ENCODE data around the gene DBNL.

DNA sequence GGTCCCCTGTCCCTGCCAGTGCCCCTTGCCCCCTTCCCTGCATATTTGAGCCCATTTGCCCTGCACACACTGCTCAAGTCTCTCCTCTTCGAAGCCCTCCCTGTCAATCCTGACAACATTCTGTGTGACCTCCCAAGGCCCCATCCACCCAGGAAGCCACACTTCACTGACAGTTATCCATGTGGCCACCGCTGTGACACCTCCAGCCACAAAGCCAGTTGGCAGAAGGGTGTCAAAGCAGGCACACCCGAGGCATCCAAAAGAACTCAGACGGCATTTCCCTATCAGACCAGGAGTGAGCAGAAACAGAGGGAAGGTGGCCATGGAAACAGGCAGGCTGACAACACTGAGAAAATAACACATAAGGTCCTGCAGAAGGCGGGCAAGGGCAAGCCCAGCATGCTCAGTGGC lies 33.2 kb downstream of the DBNL start:
- TF ChIP-seq, protein P1, sequence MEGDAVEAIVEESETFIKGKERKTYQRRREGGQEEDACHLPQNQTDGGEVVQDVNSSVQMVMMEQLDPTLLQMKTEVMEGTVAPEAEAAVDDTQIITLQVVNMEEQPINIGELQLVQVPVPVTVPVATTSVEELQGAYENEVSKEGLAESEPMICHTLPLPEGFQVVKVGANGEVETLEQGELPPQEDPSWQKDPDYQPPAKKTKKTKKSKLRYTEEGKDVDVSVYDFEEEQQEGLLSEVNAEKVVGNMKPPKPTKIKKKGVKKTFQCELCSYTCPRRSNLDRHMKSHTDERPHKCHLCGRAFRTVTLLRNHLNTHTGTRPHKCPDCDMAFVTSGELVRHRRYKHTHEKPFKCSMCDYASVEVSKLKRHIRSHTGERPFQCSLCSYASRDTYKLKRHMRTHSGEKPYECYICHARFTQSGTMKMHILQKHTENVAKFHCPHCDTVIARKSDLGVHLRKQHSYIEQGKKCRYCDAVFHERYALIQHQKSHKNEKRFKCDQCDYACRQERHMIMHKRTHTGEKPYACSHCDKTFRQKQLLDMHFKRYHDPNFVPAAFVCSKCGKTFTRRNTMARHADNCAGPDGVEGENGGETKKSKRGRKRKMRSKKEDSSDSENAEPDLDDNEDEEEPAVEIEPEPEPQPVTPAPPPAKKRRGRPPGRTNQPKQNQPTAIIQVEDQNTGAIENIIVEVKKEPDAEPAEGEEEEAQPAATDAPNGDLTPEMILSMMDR (CRISPR knock-in tag; IDR thresholded peaks at IDR 0.05) = no peak
- TF ChIP-seq, protein P2, sequence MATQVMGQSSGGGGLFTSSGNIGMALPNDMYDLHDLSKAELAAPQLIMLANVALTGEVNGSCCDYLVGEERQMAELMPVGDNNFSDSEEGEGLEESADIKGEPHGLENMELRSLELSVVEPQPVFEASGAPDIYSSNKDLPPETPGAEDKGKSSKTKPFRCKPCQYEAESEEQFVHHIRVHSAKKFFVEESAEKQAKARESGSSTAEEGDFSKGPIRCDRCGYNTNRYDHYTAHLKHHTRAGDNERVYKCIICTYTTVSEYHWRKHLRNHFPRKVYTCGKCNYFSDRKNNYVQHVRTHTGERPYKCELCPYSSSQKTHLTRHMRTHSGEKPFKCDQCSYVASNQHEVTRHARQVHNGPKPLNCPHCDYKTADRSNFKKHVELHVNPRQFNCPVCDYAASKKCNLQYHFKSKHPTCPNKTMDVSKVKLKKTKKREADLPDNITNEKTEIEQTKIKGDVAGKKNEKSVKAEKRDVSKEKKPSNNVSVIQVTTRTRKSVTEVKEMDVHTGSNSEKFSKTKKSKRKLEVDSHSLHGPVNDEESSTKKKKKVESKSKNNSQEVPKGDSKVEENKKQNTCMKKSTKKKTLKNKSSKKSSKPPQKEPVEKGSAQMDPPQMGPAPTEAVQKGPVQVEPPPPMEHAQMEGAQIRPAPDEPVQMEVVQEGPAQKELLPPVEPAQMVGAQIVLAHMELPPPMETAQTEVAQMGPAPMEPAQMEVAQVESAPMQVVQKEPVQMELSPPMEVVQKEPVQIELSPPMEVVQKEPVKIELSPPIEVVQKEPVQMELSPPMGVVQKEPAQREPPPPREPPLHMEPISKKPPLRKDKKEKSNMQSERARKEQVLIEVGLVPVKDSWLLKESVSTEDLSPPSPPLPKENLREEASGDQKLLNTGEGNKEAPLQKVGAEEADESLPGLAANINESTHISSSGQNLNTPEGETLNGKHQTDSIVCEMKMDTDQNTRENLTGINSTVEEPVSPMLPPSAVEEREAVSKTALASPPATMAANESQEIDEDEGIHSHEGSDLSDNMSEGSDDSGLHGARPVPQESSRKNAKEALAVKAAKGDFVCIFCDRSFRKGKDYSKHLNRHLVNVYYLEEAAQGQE (IDR thresholded peaks at IDR 0.05; ENCODE audit: borderline replicate concordance in 1 of 2, low read depth in 1 of 2, low read length in 2 of 2) = no peak
- TF ChIP-seq EZH2 (conservative IDR thresholded peaks at IDR 0.05; ENCODE audit: low read depth, low read length) = no peak
- no peak for TF ChIP-seq IRF2 (CRISPR knock-in tag; IDR thresholded peaks at IDR 0.05)
- TF ChIP-seq POLR2A (IDR thresholded peaks at IDR 0.05; ENCODE audit: insufficient read depth in 1 of 2, low read depth in 2 of 2, low read length in 2 of 2) = no peak
- no peak for TF ChIP-seq PHB2 (IDR thresholded peaks at IDR 0.05; ENCODE audit: partially characterized antibody)
